GM23338 (cell line): ENCODE results near the gene PSD4. TPM values are rescaled to one million over a fixed set of nuclear protein-coding genes. Genes with fewer than 3 reads are reported as not detected.

ENCODE experiments used
- ATAC-seq: fragments of 200-7000 bp; cut with Tn5 transposase; 3 replicates; pipeline ENCODE4 v1.9.1; 2020
- DNase-seq: peaks from one replicate; pipeline ENCODE4 v3.0.0-alpha.2; 2015; ENCODE audit warnings: low spot score
- H2AFZ ChIP-seq: fragments of 200-600 bp; sonication (generic); 2 replicates; pipeline ENCODE4 v1.8.0; 2016; ENCODE audit warnings: antibody characterized with exemption, mild to moderate bottlenecking, moderate library complexity
- H3F3A ChIP-seq: fragments of 200-600 bp; sonication (generic); replicated peaks from 2 replicates; pipeline ENCODE4 v1.8.0; 2017; ENCODE audit warnings: antibody characterized with exemption, mixed run types, low read depth
- H3K27ac ChIP-seq: fragments of 200-600 bp; sonication (generic); 2 replicates; pipeline ENCODE4 v1.6.1; 2016; ENCODE audit warnings: low read depth
- H3K27me3 ChIP-seq: fragments of 200-600 bp; sonication (generic); 2 replicates; pipeline ENCODE4 v1.8.0; 2016; ENCODE audit warnings: mild to moderate bottlenecking, mixed run types, moderate library complexity; ENCODE audit not compliant: insufficient read depth
- H3K36me3 ChIP-seq: fragments of 200-600 bp; sonication (generic); 2 replicates; pipeline ENCODE4 v1.8.0; 2016; ENCODE audit warnings: mild to moderate bottlenecking; ENCODE audit not compliant: insufficient read depth
- H3K4me1 ChIP-seq: fragments of 200-600 bp; sonication (generic); 2 replicates; pipeline ENCODE4 v1.8.0; 2016; ENCODE audit warnings: mild to moderate bottlenecking, moderate library complexity; ENCODE audit not compliant: insufficient read depth
- H3K4me2 ChIP-seq: fragments of 200-600 bp; sonication (generic); 2 replicates; pipeline ENCODE4 v1.7.1; 2017; ENCODE audit warnings: mixed run types
- H3K4me3 ChIP-seq: fragments of 200-600 bp; sonication (generic); 2 replicates; pipeline ENCODE4 v1.6.1; 2016; ENCODE audit warnings: mixed run types
- H3K79me2 ChIP-seq: fragments of 200-600 bp; sonication (generic); replicated peaks from 2 replicates; pipeline ENCODE4 v1.8.0; 2017; ENCODE audit warnings: mild to moderate bottlenecking; ENCODE audit not compliant: insufficient read depth
- H3K9me2 ChIP-seq: fragments of 200-600 bp; sonication (generic); 2 replicates; pipeline ENCODE4 v1.8.0; 2017; ENCODE audit not compliant: insufficient read depth
- H4K20me1 ChIP-seq: fragments of 200-600 bp; sonication (generic); replicated peaks from 2 replicates; pipeline ENCODE4 v1.8.0; 2017; ENCODE audit warnings: mild to moderate bottlenecking; ENCODE audit not compliant: insufficient read depth
- H3K27ac Mint-ChIP-seq: 2 replicates; pipeline ENCODE4 v1.8.0; 2020; ENCODE audit warnings: inconsistent platforms, mild to moderate bottlenecking, moderate library complexity, mixed read lengths
- H3K27me3 Mint-ChIP-seq: 3 replicates; pipeline ENCODE4 v1.8.0; 2022; ENCODE audit warnings: low read depth, mild to moderate bottlenecking, moderate library complexity, mixed read lengths, inconsistent platforms; ENCODE audit not compliant: insufficient read depth, poor library complexity
- H3K36me3 Mint-ChIP-seq: 3 replicates; pipeline ENCODE4 v1.8.0; 2021; ENCODE audit warnings: low read depth, mild to moderate bottlenecking, inconsistent platforms, moderate library complexity, mixed read lengths
- H3K4me1 Mint-ChIP-seq: 3 replicates; pipeline ENCODE4 v1.8.0; 2020; ENCODE audit warnings: mild to moderate bottlenecking, inconsistent platforms, mixed read lengths
- H3K4me3 Mint-ChIP-seq: 3 replicates; pipeline ENCODE4 v1.8.0; 2021; ENCODE audit warnings: moderate library complexity, mild to moderate bottlenecking, inconsistent platforms, mixed read lengths
- H3K9me3 Mint-ChIP-seq: 3 replicates; pipeline ENCODE4 v1.8.0; 2020; ENCODE audit warnings: moderate library complexity, mild to moderate bottlenecking, inconsistent platforms, mixed read lengths
- CREB1 ChIP-seq: fragments of 250-450 bp; sonication (Bioruptor Pico); IDR thresholded peaks from 2 replicates; pipeline ENCODE4 v1.5.0; 2020; ENCODE audit warnings: low read depth, mild to moderate bottlenecking, moderate library complexity
- CTCF ChIP-seq, 2 experiments: fragments of 200-600 bp in 1 of 2; sonication (generic) in 1 of 2; conservative IDR thresholded peaks; 2 replicates each; pipeline versions ENCODE4 v1.5.1 to v1.6.1; 2016 to 2017; ENCODE audit warnings: antibody characterized with exemption in 2 of 2, low read depth in 2 of 2, mild to moderate bottlenecking in 2 of 2, moderate library complexity in 1 of 2
- EZH2 ChIP-seq: fragments of 200-600 bp; sonication (generic); IDR thresholded peaks from one replicate; pipeline ENCODE4 v1.8.0; 2017; ENCODE audit warnings: antibody characterized with exemption, mild to moderate bottlenecking, low read depth; ENCODE audit not compliant: unreplicated experiment
- EZH2phosphoT487 ChIP-seq: fragments of 200-600 bp; sonication (generic); IDR thresholded peaks from one replicate; pipeline ENCODE4 v1.8.1; 2018; ENCODE audit warnings: antibody characterized with exemption; ENCODE audit not compliant: unreplicated experiment
- NANOG ChIP-seq: IDR thresholded peaks from 2 replicates; pipeline ENCODE4 v1.6.1; 2016; ENCODE audit warnings: antibody characterized with exemption, borderline replicate concordance
- POLR2AphosphoS5 ChIP-seq: IDR thresholded peaks from 2 replicates; pipeline ENCODE4 v1.6.1; 2016; ENCODE audit warnings: antibody characterized with exemption, low read depth
- REST ChIP-seq: IDR thresholded peaks from one replicate; pipeline ENCODE4 v1.6.1; 2018; ENCODE audit warnings: antibody characterized with exemption; ENCODE audit not compliant: unreplicated experiment
- STAT1 ChIP-seq: IDR thresholded peaks from one replicate; pipeline ENCODE4 v1.6.1; 2016; ENCODE audit warnings: antibody characterized with exemption; ENCODE audit not compliant: unreplicated experiment
- ZNF114 ChIP-seq: fragments of 250-450 bp; sonication (Bioruptor Pico); IDR thresholded peaks from 2 replicates; pipeline ENCODE4 v1.5.0; 2020; ENCODE audit warnings: mild to moderate bottlenecking, moderate library complexity
- ZNF331 ChIP-seq: fragments of 250-450 bp; sonication (Bioruptor Pico); IDR thresholded peaks from 2 replicates; pipeline ENCODE4 v1.5.0; 2020; ENCODE audit warnings: low read depth, mild to moderate bottlenecking, moderate library complexity
- polyA plus RNA-seq: library from polyadenylated mRNA; unstranded; fragments of >200 nt; fragmentation: Nextera tagmentation; extraction: Ambion mirVana; gene quantifications from 2 replicates; pipeline ENCODE4 v1.2.1, GENCODE V29; 2016
- total RNA-seq: library from RNA; depleted of rRNA; stranded (reverse); fragments of >200 nt; shearing (Covaris generic); gene quantifications from 2 replicates; pipeline ENCODE4 v1.2.3, GENCODE V29; 2014
- TF ChIP-seq, protein P1 (sequence below): IDR thresholded peaks from 2 replicates; pipeline ENCODE4 v1.6.1; 2016; ENCODE audit warnings: antibody characterized with exemption

Gene PSD4
- total and polyA plus RNA-seq, 2 experiments from 2014 or later: 0.06 to 0.66 TPM

GRCh38 chr2:113129519-113130078 lies 44.2 kb upstream of the PSD4 start:
- H3K4me2 ChIP-seq: no peak overlapping the region
- no peak overlapping the region for H3K4me3 ChIP-seq
- no peak for DNase-seq
- H3K27ac Mint-ChIP-seq: no peak overlapping the region
- no peaks in the 10 kb centered on the region for H3F3A ChIP-seq
- H3K4me1 ChIP-seq: no peaks in the 10 kb centered on the region
- TF ChIP-seq EZH2phosphoT487 (no peak), POLR2AphosphoS5 (no peak), CREB1 (CRISPR knock-in tag) (no peak), ZNF331 (CRISPR knock-in tag) (no peak), EZH2 (no peak), NANOG (no peak), STAT1 (no peak), ZNF114 (CRISPR knock-in tag) (no peak), REST (no peak), CTCF (conservative IDR thresholded peaks at IDR 0.05; ENCODE audit: low read depth in 2 of 2) (no peak)
- TF ChIP-seq, protein P1, sequence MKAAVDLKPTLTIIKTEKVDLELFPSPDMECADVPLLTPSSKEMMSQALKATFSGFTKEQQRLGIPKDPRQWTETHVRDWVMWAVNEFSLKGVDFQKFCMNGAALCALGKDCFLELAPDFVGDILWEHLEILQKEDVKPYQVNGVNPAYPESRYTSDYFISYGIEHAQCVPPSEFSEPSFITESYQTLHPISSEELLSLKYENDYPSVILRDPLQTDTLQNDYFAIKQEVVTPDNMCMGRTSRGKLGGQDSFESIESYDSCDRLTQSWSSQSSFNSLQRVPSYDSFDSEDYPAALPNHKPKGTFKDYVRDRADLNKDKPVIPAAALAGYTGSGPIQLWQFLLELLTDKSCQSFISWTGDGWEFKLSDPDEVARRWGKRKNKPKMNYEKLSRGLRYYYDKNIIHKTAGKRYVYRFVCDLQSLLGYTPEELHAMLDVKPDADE: no peak
- no peaks in the 10 kb centered on the region for H4K20me1 ChIP-seq
- no peaks in the 10 kb centered on the region for H3K36me3 ChIP-seq
- no peak overlapping the region for H3K4me3 Mint-ChIP-seq
- H3K27ac ChIP-seq: no peak overlapping the region
- H3K4me1 Mint-ChIP-seq: no peaks in the 10 kb centered on the region; the same call in 2 of the 3 replicates
- no peaks in the 10 kb centered on the region for H3K9me3 Mint-ChIP-seq
- H3K9me2 ChIP-seq: no peaks in the 10 kb centered on the region
- no peak overlapping the region for H2AFZ ChIP-seq
- H3K27me3 Mint-ChIP-seq: peaks cover under 1% of the 10 kb centered on the region
- ATAC-seq: no peak
- no peaks in the 10 kb centered on the region for H3K27me3 ChIP-seq
- H3K36me3 Mint-ChIP-seq: no peaks in the 10 kb centered on the region
- no peaks in the 10 kb centered on the region for H3K79me2 ChIP-seq
